GM18520 (cell line): ENCODE results near the gene GNB1.
"Not testable (repeated sequence)": the region's sequence is repeated elsewhere in the genome, so short reads cannot be mapped to it uniquely, and the experiment has no call there.

Source experiments
- ATAC-seq: cut with Tn5 transposase; IDR thresholded peaks from one replicate; pipeline ENCODE4 v1.9.1; 2021; ENCODE audit not compliant: unreplicated experiment

Gene GNB1

GRCh38 chr1:1890506-1891348, at the start of gene GNB1:
GNB1 (minus strand) TSS chr1:1891087; CDS start chr1:1825453, 65,634 bp downstream.
- peak; percentile 70 for ATAC-seq

GRCh38 chr1:1940123-1940425, 49.2 kb upstream of the GNB1 start:
- ATAC-seq = no peak

GRCh38 chr1:1939296-1940122, 48.6 kb upstream of the GNB1 start:
- no peak for ATAC-seq

DNA sequence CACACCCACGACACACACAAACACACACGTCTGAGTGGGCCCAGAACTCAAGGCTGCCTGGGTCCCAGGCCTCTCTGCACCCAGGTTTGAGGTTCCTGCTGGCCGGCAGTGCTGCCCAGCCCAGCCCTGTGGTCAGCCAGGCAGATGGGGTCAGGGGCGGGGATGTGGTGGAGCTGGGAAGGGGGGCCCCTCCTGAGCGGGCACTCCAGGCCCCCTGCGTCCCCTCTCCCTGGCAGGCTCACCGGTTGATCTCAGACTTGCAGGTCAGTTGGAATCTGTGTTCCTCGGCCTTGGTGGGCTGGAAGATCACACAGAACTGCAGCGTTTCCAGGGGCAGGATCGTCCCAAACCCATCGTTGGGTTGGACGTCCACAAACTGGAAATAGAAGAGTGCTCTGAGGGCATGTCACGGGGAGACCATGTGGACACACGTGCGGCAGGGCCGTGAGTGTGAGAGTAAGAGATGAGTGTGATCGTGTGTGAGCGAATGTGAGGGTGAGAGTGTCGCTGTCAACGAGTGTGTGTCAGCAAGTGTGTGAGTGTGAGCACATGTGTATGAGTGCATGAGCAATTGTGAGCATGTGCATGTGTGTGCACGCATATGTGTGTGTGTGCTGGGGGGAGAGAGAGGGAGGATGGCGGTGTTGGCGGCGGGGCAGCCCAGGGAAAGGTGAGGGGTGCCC, 47.9 kb upstream of the GNB1 start:
- ATAC-seq = no peak

DNA sequence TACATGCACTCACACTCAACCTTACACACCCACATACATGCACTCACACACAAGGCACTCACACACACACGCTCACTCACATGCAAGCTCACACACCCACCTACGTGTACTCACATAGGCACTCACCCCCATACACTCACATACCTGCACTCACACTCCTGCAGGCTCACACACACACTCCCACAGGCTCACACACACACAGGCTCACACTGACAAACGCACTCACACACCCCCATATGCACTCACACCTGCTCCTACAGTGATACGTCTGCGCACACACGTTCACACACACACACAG, 47.3 kb upstream of the GNB1 start:
- ATAC-seq = no peak

- ATAC-seq = no peak
Measured at GRCh38 chr1:1937549-1938275, 46.8 kb upstream of the GNB1 start.

GRCh38 chr1:1937061-1937460, 46.2 kb upstream of the GNB1 start:
- ATAC-seq = no peak

DNA sequence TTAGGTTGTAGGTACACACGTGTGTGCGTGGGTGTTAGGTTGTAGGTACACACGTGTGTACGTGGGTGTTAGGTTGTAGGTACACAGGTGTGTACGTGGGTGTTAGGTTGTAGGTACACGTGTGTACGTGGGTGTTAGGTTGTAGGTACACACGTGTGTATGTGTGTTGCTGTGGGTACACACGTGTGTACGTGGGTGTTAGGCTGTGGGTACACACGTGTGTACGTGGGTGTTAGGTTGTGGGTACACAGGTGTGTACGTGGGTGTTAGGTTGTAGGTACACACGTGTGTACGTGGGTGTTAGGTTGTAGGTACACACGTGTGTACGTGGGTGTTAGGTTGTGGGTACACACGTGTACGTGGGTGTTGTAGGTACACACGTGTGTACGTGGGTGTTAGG, 44.0 kb upstream of the GNB1 start:
- not testable (repeated sequence) for ATAC-seq

DNA sequence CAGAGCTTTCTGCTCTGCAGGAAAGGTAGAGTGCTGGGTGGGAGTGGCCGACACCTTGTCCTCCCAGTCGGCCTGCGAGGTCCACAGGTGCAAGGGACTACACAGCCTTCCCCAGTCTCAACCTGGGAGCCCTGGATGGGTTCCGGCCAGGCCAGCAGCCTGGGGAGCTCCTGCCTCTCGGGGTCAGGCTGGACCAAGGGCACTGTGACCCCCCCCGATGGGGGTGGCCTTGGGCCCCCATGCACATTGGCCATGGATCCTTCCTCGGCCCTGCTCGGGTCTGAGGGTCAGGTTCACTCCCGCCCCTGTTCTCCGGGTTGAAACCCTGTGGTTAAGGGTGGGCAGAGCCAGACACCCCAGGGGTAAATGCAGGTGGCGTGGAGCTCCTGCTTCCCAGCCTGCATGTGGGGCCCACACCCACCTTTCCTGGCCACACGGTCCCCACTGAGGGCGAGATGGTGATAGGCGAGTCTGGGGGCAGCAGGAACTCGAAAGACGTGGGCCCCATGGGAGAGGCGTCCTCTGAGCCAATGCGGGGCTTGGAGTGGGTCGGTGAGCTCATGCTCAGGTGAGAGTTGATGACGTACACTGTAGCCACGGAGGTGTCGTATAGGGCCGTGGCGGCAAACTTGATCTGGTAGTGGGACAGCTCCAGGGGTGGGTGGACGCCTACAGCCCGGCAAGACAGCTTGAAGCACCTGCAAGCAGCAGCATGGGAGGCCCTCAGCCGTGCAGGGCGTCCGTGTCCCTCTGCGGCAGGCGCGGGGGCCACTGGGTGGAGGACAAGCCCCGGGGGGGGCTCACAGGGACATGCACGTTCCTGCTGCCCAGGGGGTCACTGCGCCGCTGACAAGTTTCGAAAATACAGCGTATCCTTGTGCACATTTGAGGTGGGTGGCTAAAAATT, 39.0 kb upstream of the GNB1 start:
- no peak for ATAC-seq

- no peak for ATAC-seq
Measured at GRCh38 chr1:1929102-1929638, 38.3 kb upstream of the GNB1 start.

- no peak for ATAC-seq
Measured at GRCh38 chr1:1928231-1929101, 37.6 kb upstream of the GNB1 start.

- no peak for ATAC-seq
Measured at GRCh38 chr1:1927751-1928150, 36.9 kb upstream of the GNB1 start.

GRCh38 chr1:1926886-1927660, 36.2 kb upstream of the GNB1 start:
- ATAC-seq = no peak

GRCh38 chr1:1926346-1926811, 35.5 kb upstream of the GNB1 start:
- ATAC-seq = no peak

DNA sequence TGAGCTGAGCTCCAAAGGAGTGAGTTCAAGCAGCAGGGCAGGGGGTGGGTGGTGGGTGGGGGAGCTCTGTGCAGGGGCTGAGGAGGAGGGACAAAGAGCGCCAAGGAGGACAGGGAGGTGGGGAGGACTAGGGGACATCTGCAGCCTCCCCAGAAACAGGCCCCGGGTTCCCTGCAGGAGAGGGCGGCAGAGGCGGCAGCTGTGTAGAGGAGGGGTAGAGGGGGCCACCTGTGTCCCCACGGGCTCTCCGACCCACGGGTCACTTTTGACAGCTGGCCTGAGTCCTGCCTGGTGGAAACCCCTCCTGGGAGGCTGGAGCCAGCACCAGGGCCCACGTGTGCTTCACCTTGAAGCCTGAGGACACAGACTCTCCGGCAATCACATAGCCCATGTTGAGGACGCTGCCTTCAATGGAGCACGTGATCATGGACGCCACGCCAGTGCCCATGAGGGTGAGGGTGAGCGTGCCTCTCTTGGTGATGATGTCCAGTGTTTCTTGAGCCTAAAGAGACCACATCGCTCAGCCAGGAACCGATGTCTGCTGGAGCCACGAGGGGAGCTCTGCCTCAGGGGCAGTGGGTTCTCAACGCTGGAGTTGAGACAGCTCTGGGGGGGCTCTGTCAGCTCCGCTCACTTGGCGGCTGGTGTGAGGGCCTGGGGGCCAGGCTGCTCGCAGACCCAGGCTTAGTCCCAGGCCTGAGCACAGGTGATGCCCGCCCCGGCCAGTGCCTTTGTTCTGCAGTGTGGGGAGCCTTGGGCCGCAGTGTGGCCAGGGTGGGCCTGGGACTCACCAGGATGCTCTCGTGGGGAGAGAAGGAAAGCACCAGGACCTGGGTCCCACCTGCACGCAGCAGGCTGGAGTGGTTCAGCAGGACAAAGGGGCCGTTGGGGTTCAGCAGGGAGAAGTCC, 34.8 kb upstream of the GNB1 start:
- ATAC-seq = no peak

- no peak for ATAC-seq
Measured at GRCh38 chr1:1924849-1925248, 34.0 kb upstream of the GNB1 start.

DNA sequence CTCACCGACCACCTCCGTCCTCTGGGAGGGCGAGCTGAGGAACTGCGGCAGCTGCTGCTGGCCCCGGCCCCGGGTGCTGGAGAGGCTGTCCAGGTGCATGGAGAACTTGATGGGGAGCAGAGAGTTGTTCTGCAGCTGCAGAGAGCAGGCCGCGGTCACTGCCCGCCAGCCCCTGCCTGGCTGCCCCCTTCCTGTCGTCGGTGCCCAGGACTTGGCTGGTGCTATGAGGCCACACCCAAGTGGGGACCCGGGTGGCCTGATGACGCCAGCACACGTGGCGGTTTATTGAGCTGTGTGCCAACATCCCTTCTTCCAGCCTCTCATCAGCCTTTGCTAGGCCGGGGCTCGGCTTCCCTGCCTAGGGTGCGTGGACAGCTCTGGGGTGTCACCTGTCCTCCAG, 33.5 kb upstream of the GNB1 start:
- ATAC-seq = no peak
